ENCODE data around the gene CABP4.

Gene CABP4

DNA sequence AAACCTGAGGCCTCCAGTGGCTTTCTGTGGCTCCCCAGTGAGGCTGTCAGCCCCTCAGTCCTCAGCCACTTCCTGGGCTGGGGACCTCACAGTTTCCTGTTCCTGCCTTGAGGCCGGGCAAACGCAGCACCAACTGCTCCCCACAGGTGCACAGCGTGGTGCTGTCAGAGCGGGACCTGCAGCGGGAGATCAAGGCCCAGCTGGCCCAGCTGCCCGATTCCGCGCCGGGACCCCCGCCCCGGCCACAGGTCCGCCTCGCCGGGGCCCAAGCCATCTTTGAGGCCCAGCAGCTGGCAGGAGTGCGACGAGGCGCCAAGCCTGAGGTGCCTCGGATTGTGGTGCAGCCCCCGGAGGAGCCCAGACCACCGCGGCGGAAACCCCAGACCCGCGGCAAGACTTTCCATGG, 45.9 kb upstream of the CABP4 start:
- no peak overlapping the region for H3K4me3 ChIP-seq (replicated peaks in 1 of 2; ENCODE audit: low read depth in 2 of 2, low read length in 2 of 2)
- no peak for DNase-seq (ENCODE audit: low read depth in 2 of 2)
- TF ChIP-seq, protein P1, sequence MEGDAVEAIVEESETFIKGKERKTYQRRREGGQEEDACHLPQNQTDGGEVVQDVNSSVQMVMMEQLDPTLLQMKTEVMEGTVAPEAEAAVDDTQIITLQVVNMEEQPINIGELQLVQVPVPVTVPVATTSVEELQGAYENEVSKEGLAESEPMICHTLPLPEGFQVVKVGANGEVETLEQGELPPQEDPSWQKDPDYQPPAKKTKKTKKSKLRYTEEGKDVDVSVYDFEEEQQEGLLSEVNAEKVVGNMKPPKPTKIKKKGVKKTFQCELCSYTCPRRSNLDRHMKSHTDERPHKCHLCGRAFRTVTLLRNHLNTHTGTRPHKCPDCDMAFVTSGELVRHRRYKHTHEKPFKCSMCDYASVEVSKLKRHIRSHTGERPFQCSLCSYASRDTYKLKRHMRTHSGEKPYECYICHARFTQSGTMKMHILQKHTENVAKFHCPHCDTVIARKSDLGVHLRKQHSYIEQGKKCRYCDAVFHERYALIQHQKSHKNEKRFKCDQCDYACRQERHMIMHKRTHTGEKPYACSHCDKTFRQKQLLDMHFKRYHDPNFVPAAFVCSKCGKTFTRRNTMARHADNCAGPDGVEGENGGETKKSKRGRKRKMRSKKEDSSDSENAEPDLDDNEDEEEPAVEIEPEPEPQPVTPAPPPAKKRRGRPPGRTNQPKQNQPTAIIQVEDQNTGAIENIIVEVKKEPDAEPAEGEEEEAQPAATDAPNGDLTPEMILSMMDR (IDR thresholded peaks at IDR 0.05; ENCODE audit: low read depth, low read length): no peak

- TF ChIP-seq, protein P1 (IDR thresholded peaks at IDR 0.05; ENCODE audit: low read depth, low read length): no peak
- no peak overlapping the region for H3K4me3 ChIP-seq (replicated peaks in 1 of 2; ENCODE audit: low read depth in 2 of 2, low read length in 2 of 2)
- DNase-seq (ENCODE audit: low read depth in 2 of 2): no peak
Observed at GRCh38 chr11:67409781-67410368, 45.3 kb upstream of the CABP4 start.

DNA sequence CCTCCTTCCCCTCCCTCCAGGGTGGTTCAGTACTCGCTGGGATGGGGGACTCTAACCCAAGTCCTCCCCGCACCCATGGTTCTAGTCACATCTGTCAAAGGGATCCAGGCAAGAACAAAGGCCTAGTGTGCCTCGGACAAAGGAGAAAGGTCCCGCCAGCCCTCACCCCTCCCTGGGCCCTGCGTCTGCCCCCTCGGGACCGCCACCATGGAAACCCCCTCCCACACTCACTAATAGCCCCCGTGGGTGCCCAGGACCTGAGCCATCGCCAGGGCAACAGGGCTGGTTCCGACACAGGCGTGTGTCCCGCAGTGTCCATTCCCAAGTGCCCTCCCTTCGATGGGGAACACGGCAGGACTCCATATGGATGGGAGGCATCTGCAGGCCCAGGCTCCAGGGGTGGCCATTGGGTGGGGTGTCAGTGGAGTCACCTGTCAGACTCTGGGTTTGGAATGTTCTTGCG, 44.8 kb upstream of the CABP4 start:
- no peak overlapping the region for H3K4me3 ChIP-seq (replicated peaks in 1 of 2; ENCODE audit: low read depth in 2 of 2, low read length in 2 of 2)
- DNase-seq (ENCODE audit: low read depth in 2 of 2): no peak
- TF ChIP-seq, protein P1 (IDR thresholded peaks at IDR 0.05; ENCODE audit: low read depth, low read length): no peak

DNA sequence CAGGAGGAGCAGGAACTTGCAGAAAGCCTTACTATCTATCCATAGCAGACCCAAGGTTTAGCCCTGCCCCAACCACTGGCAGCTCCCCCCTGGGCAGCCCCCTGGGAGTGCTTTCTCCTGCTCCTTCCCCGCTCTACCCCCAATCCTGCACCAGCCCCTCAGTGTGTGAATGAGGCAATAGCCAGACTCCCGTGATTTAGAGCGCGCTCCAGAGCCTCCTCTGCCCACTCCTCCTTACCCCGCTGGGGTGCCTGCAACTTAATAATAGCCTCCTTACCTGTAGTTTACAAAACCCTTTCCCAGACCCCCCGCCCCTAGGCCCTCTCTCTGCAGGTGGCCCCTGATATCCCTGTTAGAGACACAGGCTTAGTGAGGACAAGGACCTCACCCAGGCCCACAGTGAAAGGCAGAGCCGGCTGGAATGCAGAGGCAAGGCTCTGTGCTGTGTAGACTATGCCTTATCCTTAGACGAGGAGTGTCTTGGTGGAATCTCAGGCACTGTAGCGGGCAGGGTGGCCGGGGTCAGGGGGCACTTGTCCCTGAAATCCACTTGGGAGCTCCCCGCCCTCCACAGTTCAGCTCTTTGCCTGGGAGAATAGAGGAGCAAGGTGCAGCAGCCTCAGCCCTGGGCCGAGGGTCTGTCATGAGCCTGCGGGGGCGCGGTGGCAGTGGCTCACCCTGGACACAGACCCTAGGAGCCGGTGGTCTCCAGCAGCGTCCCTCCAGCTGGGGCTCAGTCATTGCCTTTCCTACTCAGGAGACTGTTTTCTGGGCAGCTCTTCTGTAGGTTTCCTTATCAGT, 44.0 kb upstream of the CABP4 start:
- DNase-seq (ENCODE audit: low read depth in 2 of 2): no peak
- no peak overlapping the region for H3K4me3 ChIP-seq (replicated peaks in 1 of 2; ENCODE audit: low read depth in 2 of 2, low read length in 2 of 2)

DNA sequence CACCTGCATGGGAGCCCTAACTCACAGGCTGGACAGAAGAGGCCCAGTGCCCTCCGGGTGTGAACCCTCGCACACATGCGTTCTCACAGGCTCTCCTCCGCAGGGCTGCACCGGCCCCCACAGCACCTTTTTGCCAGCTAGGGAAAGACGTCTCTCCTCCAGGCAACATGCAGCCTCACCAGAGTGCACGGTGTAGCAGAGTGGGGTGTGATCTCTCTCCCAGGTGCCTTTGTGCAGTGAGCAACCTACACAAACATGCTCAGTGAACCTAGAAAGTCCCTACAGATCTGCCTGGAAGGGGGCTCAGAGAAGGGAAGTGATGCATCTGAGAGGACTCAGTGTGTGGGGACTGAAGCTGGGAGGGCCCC, 43.4 kb upstream of the CABP4 start:
- no peak overlapping the region for H3K4me3 ChIP-seq (replicated peaks in 1 of 2; ENCODE audit: low read depth in 2 of 2, low read length in 2 of 2)
- no peak for DNase-seq (ENCODE audit: low read depth in 2 of 2)
- TF ChIP-seq, protein P1 (IDR thresholded peaks at IDR 0.05; ENCODE audit: low read depth, low read length): no peak

More for the DNA sequence above, 44.0 kb upstream of the CABP4 start:
- TF ChIP-seq, protein P1 (IDR thresholded peaks at IDR 0.05; ENCODE audit: low read depth, low read length): no peak

GRCh38 chr11:67412495-67413179, 42.5 kb upstream of the CABP4 start:
- TF ChIP-seq, protein P1 (IDR thresholded peaks at IDR 0.05; ENCODE audit: low read depth, low read length): no peak
- DNase-seq (ENCODE audit: low read depth in 2 of 2): no peak
- no peak overlapping the region for H3K4me3 ChIP-seq (replicated peaks in 1 of 2; ENCODE audit: low read depth in 2 of 2, low read length in 2 of 2)

All from cardiac fibroblast (primary cell).